Measurements from ENCODE around the gene TEX28. TPM values are rescaled to one million over a fixed set of nuclear protein-coding genes. Genes with fewer than 3 reads are reported as not detected.
"Not testable (repeated sequence)": the region's sequence is repeated elsewhere in the genome, so short reads cannot be mapped to it uniquely, and the experiment has no call there.

Gene TEX28
- total RNA-seq, 1 experiment from 2014 or later: not detected

DNA sequence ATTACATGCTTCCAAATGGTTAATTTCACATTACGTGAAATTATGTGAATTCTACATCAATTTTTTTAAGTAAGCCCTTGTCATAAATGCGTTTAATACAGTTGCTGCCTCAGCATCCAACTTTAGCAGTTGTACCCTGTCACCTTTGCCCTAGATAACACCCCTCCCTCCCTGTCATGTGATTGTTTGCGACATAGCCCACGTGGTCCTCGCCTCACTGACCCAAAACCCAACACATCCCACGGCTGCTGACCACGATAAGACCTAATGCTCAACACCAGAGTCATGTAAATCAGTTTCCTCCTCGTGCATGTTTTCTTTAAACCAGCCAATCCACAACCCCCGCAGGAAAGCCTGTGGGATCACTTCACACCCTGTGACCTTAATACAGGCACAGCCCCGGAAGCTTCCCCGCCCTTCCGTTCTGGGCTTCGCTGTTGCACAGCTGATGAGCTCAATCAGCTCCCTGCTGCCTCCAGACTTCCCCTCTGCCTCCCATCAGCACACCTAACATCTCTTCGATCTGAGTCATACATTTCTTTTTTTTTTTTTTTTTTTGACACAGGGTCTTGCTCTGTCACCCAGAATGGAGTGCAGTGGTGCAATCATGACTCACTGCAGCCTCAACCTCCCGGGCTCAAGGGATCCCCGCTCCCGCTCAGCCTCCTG is 47.4 kb downstream of the TEX28 start:
- DNase-seq (ENCODE audit: low read depth): not testable (repeated sequence)

DNA sequence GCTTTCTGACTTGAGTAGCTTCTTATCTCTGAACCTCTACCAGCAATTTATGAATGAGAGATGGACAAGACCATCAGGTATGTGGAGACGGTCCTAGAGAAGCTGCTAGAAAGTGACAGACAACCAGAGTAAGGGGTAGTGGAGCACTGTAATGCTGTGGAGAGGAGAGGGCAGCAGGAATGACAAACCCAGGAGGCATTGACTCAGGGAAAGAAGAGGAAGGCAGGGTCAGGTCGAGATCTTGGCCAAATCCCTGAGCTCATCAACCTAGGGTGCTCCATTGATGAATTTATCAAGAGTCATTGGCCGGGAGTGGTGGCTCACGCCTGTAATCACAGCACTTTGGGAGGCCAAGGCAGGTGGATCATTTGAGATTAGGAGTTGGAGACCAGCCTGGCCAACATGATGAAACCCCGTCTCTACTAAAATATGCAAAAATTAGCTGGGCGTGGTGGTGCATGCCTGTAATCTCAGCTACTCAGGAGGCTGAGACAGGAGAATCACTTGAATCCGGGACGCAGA is 54.9 kb downstream of the TEX28 start:
- DNase-seq (ENCODE audit: low read depth): not testable (repeated sequence)

DNA sequence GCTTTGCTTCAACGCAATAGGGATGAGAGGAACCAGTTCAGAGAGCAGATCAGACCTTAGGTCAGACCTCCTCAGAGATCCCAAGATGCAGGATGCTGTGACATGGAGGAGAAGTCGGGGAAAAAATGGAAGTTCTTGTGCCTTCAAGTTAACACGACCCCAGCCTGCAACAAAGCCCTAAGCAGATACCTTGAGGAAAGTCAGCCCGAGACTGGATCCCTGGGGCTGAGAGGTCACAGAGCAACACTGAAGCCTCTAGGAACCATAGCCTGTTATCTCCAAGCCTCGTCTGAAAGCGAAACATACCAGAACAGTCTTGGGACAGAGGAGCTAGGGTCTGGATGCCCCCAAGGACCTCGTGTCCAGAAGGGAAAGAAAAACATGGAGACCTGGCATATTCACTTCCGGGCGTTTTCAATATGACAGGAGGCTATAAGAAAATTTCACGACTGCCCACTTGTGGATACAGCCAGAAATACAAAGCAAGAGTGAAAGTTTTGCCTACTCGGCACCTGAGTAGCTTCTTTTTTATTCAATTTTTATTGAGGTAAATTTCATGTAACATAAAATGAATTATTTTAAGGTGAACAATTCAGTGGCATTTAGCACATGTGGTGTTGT is 55.9 kb downstream of the TEX28 start:
- DNase-seq (ENCODE audit: low read depth): not testable (repeated sequence)

DNA sequence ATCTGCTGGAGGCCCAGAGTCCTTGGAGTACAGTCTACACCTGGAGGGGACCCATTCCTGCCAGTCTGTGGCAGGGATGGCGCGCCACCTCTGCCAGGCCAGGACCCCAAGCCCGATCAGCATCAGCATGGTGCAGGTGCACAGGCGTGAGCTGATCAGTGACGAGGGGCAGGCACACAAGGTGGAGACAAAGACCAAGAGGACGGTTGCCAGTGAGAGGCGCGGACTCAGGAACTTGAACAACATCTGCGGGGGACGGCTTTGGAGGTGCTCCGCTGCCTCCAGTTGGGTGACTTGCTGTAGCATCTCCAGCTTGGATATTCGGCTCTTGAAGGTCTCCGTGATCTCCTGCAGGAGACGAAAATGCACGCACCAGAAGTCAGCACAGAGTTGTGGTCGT is 61.3 kb downstream of the TEX28 start:
- not testable (repeated sequence) for DNase-seq (ENCODE audit: low read depth)

DNA sequence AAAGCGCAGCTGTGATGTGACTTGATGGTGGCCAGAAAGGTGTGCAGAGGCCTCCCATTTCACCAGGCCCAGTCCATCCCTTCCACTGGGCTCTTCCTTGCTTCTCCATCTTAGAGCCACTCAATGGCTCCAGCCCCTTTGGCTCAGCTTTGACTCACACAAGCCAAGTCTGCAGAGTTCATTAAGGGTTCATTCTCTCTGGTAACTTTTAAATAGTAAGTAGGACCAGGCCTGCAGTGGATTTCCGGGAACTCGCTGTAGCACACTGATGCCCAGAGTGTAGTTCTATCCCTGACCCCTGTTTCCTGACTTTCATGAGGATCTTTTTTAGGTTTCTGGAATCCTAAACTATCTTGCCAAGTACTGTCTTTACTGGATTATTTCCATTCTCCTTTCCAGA is 63.5 kb downstream of the TEX28 start:
- DNase-seq (ENCODE audit: low read depth): not testable (repeated sequence)

DNA sequence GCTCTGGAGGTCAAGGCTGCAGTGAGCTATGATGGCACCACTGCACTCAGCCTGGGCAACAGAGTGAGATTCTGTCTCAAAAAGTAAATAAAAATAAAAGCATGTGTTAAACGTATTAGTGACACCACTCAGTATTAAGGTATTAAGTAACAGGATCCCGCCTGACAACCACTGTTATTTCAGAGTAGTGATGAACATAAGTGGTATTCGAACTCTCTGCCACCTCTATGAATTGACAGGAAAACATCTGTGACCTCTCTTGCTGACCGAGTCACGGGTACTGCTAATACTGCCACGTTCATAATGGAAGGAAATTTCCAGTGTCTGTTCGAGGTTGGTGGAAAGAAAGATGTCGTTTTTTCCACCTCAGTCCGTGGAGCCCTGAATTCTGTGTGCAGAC is 68.2 kb downstream of the TEX28 start:
- DNase-seq (ENCODE audit: low read depth): not testable (repeated sequence)

DNA sequence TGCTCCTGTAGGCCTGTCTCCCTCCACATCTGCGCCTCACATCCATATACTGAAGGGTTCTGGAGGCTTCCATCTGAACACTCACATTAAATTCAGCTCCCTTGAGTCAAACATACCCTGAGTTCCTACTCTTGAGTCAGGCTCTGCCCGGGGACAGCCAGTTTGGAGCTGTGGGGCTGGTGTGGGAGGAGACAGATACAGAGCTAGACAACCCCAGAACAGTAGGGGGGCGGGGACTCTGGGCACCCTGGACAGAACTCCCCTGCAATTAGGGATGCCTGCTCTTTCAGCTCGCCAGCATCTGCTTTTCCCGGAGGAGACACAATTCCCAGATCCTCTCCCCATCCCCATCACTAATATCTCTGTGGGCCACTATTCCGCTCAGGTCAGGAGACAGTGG is 69.6 kb downstream of the TEX28 start:
- not testable (repeated sequence) for DNase-seq (ENCODE audit: low read depth)

Other genes with a start within 250 kb of the TEX28 start
- 23.8 and 23.9 TPM in 2 replicates for gene MECP2, start 197.4 kb downstream of the TEX28 start, total RNA-seq (2014; rRNA removed)
- gene OPN1LW, start 150.9 kb downstream of the TEX28 start, total RNA-seq (2014; rRNA removed): not detected in 2 replicates
- gene OPN1MW, start 112.5 kb downstream of the TEX28 start, total RNA-seq (2014; rRNA removed): not detected in 2 replicates
- gene OPN1MW2, start 75.4 kb downstream of the TEX28 start, total RNA-seq (2014; rRNA removed): not detected in 2 replicates
- not detected in 2 replicates for gene OPN1MW3, start 37.5 kb downstream of the TEX28 start, total RNA-seq (2014; rRNA removed)
- not detected in 2 replicates for gene TKTL1, start 671 bp upstream of the TEX28 start, total RNA-seq (2014; rRNA removed)
- 1,374 and 1,654 TPM in 2 replicates for gene FLNA, start 79.5 kb upstream of the TEX28 start, total RNA-seq (2014; rRNA removed)
- 67.0 and 77.3 TPM in 2 replicates for gene EMD, start 84.2 kb upstream of the TEX28 start, total RNA-seq (2014; rRNA removed)
- gene RPL10, start 103.3 kb upstream of the TEX28 start, total RNA-seq (2014; rRNA removed): 2,668 and 4,535 TPM in 2 replicates
- 96.6 and 104 TPM in 2 replicates for gene DNASE1L1, start 114.1 kb upstream of the TEX28 start, total RNA-seq (2014; rRNA removed)
- gene TAFAZZIN, start 116.4 kb upstream of the TEX28 start, total RNA-seq (2014; rRNA removed): 28.2 and 159 TPM in 2 replicates
- gene ATP6AP1, start 133.6 kb upstream of the TEX28 start, total RNA-seq (2014; rRNA removed): 48.9 and 50.6 TPM in 2 replicates
- 190 and 218 TPM in 2 replicates for gene GDI1, start 142.0 kb upstream of the TEX28 start, total RNA-seq (2014; rRNA removed)
- 68.0 and 95.9 TPM in 2 replicates for gene FAM50A, start 149.0 kb upstream of the TEX28 start, total RNA-seq (2014; rRNA removed)
- 7.5 and 9.6 TPM in 2 replicates for gene PLXNA3, start 163.2 kb upstream of the TEX28 start, total RNA-seq (2014; rRNA removed)
- gene LAGE3, start 184.2 kb upstream of the TEX28 start, total RNA-seq (2014; rRNA removed): 66.8 and 70.1 TPM in 2 replicates
- gene UBL4A, start 191.5 kb upstream of the TEX28 start, total RNA-seq (2014; rRNA removed): 43.6 and 48.3 TPM in 2 replicates
- gene SLC10A3, start 195.5 kb upstream of the TEX28 start, total RNA-seq (2014; rRNA removed): 48.8 and 57.7 TPM in 2 replicates
- 46.5 and 47.4 TPM in 2 replicates for gene FAM3A, start 221.1 kb upstream of the TEX28 start, total RNA-seq (2014; rRNA removed)